C1 segment of cervical spinal cord (tissue), 14 donors: Measurements from ENCODE around the gene CS.
"Not testable (repeated sequence)": the region's sequence is repeated elsewhere in the genome, so short reads cannot be mapped to it uniquely, and the experiment has no call there.

Experiments used
- DNase-seq, 14 donors: peaks; one replicate each; lab custom pipeline; 2025; lab: John Stamatoyannopoulos, UW

Gene CS

GRCh38 chr12:56299853-56300643 is at the start of gene CS:
Gene CS, minus strand, starts transcription at chr12:56300330. Its CDS starts 129 bp downstream, at chr12:56300201.
- DNase-seq: peak; percentile 56 to 97 (median 91)

GRCh38 chr12:56348776-56349175 is 48.6 kb upstream of the CS start:
- peak in 3 of 14 donors; percentile 12 to 91 (median 12) for DNase-seq

- not testable (repeated sequence) for DNase-seq
Measured at GRCh38 chr12:56347255-56347654, 47.1 kb upstream of the CS start.

- DNase-seq: peak in 1 of 14 donors; percentile 22
Measured at GRCh38 chr12:56346675-56347074, 46.5 kb upstream of the CS start.

GRCh38 chr12:56342290-56342689 is 42.2 kb upstream of the CS start:
- not testable (repeated sequence) for DNase-seq

GRCh38 chr12:56341616-56342015 is 41.5 kb upstream of the CS start:
- no peak for DNase-seq

GRCh38 chr12:56339158-56339422 is 39.0 kb upstream of the CS start:
- no peak for DNase-seq

- no peak for DNase-seq
Measured at GRCh38 chr12:56338308-56339157, 38.4 kb upstream of the CS start, which contains the start of gene IL23A. Gene IL23A, plus strand, starts transcription at chr12:56338884. Its CDS starts 161 bp downstream, at chr12:56339045.

GRCh38 chr12:56337753-56338251 is 37.7 kb upstream of the CS start:
- no peak for DNase-seq

GRCh38 chr12:56336361-56337167 is 36.4 kb upstream of the CS start:
- DNase-seq: peak in 5 of 14 donors; percentile 7 to 21 (median 14)

GRCh38 chr12:56335527-56335926 is 35.4 kb upstream of the CS start:
- DNase-seq: not testable (repeated sequence)

GRCh38 chr12:56334490-56334793 is 34.3 kb upstream of the CS start:
- DNase-seq: peak in 1 of 14 donors; percentile 56

- peak; percentile 69 to 96 (median 94) for DNase-seq
Measured at GRCh38 chr12:56333679-56334489, 33.8 kb upstream of the CS start, which contains the start of gene PAN2. Gene PAN2, minus strand, starts transcription at chr12:56334000. Its CDS starts 906 bp downstream, at chr12:56333094.

- DNase-seq: peak in 2 of 14 donors; percentile 44 to 46
Measured at GRCh38 chr12:56333197-56333678, 33.1 kb upstream of the CS start.

GRCh38 chr12:56332512-56333196 is 32.5 kb upstream of the CS start:
- DNase-seq: no peak

GRCh38 chr12:56330936-56331490 is 30.9 kb upstream of the CS start:
- DNase-seq: no peak

GRCh38 chr12:56326533-56326932 is 26.4 kb upstream of the CS start:
- peak in 1 of 14 donors; percentile 2 for DNase-seq

- DNase-seq: no peak
Measured at GRCh38 chr12:56326126-56326525, 26.0 kb upstream of the CS start.

- no peak for DNase-seq
Measured at GRCh38 chr12:56324206-56324605, 24.1 kb upstream of the CS start.

- not testable (repeated sequence) for DNase-seq
Measured at GRCh38 chr12:56321610-56322009, 21.5 kb upstream of the CS start.
